SW480 (cell line): Measurements from ENCODE around the gene IRF2BPL.

Experiments used
- DNase-seq: peaks from one replicate; pipeline ENCODE4 v3.0.0-alpha.2; 2016; ENCODE audit warnings: low spot score

Gene IRF2BPL

DNA sequence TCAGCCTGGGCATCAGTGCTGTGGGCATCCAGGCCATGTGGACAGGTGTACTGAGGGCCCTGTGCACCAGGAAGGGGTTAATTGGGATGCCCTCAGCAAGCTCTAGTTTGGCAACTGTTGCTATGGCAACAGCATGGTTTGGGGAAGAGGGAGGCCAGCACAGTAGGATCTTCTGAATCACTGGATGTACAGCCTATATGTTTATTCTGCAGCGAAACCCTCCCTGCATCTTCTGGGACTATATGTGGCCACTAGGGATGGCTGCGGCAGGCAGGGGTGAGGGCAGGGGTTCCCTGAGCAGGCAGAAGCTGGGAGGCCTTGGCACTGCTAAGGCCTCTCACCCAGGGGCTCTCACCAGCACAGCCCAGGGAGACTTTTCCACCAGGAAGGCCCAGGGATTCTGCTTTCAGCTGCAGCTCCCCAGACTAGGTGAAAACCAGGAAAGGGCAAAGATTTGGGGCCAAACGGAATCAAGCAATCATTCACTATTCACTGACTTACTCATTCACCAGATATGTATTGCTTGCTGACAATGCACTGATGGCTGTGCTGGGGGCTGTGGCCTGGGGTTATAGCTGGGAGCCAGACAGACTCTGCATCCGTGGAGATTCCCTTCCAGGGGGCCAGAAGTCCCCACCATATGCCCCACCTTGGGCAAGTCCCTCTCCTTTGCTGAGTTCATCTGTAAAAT, 42.8 kb downstream of the IRF2BPL start:
- DNase-seq, result no peak

GRCh38 chr14:76984787-76985375, 43.6 kb downstream of the IRF2BPL start:
- no peak for DNase-seq

- DNase-seq, result no peak
Measured at GRCh38 chr14:76984297-76984696, 44.2 kb downstream of the IRF2BPL start.

DNA sequence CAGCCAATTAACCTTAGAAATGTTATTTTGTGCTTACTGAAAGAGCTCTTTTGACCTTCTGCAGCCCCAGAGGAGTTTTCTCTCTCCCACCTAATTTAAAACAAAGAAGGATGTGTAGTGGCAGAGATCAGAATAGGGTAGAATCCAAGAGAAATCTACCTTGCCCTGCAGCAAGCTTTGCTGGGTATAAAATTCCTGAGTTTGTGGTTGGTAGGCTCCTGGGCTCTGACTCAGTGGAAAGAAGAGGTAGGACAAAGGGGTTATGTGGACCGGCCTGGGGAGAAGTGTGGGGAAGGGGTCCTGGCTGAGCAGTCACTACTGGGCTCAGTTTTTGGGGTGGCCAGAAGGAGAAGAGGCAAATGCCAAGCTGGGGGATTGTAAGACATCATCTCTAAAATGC, 46.8 kb downstream of the IRF2BPL start:
- DNase-seq, result no peak

DNA sequence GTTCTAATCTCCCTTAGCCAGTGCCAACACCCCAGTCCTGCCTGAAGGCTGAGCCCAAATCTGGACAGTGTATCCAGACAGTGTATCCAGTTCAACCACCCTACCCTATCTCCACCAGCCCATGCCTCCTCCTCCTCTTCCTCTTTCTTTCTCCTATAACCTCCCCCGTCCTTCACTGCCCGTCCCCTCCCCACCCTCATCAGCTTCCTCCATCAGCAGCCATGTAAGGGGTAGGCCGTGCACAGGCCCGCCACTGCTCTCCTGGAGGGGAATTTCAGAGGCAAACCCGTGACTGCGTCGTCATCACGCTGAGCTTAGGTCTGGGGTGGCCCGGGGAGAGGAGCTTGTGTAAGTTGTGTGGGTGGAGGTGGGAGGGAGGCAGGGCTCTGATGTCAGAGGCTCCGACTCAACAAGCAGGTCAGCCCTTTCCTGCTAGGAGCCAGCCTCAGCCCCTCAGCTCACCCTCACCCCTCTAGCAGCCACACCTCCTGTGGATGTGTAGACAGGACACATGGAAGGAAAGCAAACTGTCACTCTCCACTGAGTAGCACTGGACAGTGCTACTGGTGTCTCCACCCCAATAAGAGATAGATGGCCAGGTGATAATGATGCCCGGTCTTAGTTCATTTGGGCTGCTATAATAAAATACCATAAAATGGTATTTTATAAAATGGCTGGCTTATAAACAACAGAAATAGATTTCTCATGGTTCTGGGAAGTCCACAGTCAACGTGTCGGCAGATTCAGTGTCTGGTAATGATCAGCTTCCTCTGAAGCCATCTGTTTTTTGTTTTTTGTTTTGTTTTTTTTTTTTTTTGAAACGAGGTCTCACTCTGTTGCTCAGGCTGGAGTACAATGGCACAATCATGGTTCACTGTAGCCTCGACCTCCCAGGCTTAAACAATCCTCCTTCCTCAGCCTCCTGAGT, 50.5 kb downstream of the IRF2BPL start:
- no peak for DNase-seq

- no peak for DNase-seq
Measured at GRCh38 chr14:76976240-76977005, 52.1 kb downstream of the IRF2BPL start.

- no peak for DNase-seq
Measured at GRCh38 chr14:76975812-76976211, 52.7 kb downstream of the IRF2BPL start.

- no peak for DNase-seq
Measured at GRCh38 chr14:76975051-76975450, 53.5 kb downstream of the IRF2BPL start.
